GM23338 (cell line): ENCODE data around the gene MAP2K6. TPM values are rescaled to one million over a fixed set of nuclear protein-coding genes. Genes with fewer than 3 reads are reported as not detected.

ENCODE experiments used
- ATAC-seq: fragments of 200-7000 bp; cut with Tn5 transposase; 3 replicates; pipeline ENCODE4 v1.9.1; 2020
- DNase-seq: peaks from one replicate; pipeline ENCODE4 v3.0.0-alpha.2; 2015; ENCODE audit warnings: low spot score
- H2AFZ ChIP-seq: fragments of 200-600 bp; sonication (generic); 2 replicates; pipeline ENCODE4 v1.8.0; 2016; ENCODE audit warnings: antibody characterized with exemption, mild to moderate bottlenecking, moderate library complexity
- H3F3A ChIP-seq: fragments of 200-600 bp; sonication (generic); replicated peaks from 2 replicates; pipeline ENCODE4 v1.8.0; 2017; ENCODE audit warnings: antibody characterized with exemption, mixed run types, low read depth
- H3K27ac ChIP-seq: fragments of 200-600 bp; sonication (generic); 2 replicates; pipeline ENCODE4 v1.6.1; 2016; ENCODE audit warnings: low read depth
- H3K27me3 ChIP-seq: fragments of 200-600 bp; sonication (generic); 2 replicates; pipeline ENCODE4 v1.8.0; 2016; ENCODE audit warnings: mild to moderate bottlenecking, mixed run types, moderate library complexity; ENCODE audit not compliant: insufficient read depth
- H3K36me3 ChIP-seq: fragments of 200-600 bp; sonication (generic); 2 replicates; pipeline ENCODE4 v1.8.0; 2016; ENCODE audit warnings: mild to moderate bottlenecking; ENCODE audit not compliant: insufficient read depth
- H3K4me1 ChIP-seq: fragments of 200-600 bp; sonication (generic); 2 replicates; pipeline ENCODE4 v1.8.0; 2016; ENCODE audit warnings: mild to moderate bottlenecking, moderate library complexity; ENCODE audit not compliant: insufficient read depth
- H3K4me2 ChIP-seq: fragments of 200-600 bp; sonication (generic); 2 replicates; pipeline ENCODE4 v1.7.1; 2017; ENCODE audit warnings: mixed run types
- H3K4me3 ChIP-seq: fragments of 200-600 bp; sonication (generic); 2 replicates; pipeline ENCODE4 v1.6.1; 2016; ENCODE audit warnings: mixed run types
- H3K79me2 ChIP-seq: fragments of 200-600 bp; sonication (generic); replicated peaks from 2 replicates; pipeline ENCODE4 v1.8.0; 2017; ENCODE audit warnings: mild to moderate bottlenecking; ENCODE audit not compliant: insufficient read depth
- H3K9me2 ChIP-seq: fragments of 200-600 bp; sonication (generic); 2 replicates; pipeline ENCODE4 v1.8.0; 2017; ENCODE audit not compliant: insufficient read depth
- H4K20me1 ChIP-seq: fragments of 200-600 bp; sonication (generic); replicated peaks from 2 replicates; pipeline ENCODE4 v1.8.0; 2017; ENCODE audit warnings: mild to moderate bottlenecking; ENCODE audit not compliant: insufficient read depth
- H3K27ac Mint-ChIP-seq: 2 replicates; pipeline ENCODE4 v1.8.0; 2020; ENCODE audit warnings: inconsistent platforms, mild to moderate bottlenecking, moderate library complexity, mixed read lengths
- H3K27me3 Mint-ChIP-seq: 3 replicates; pipeline ENCODE4 v1.8.0; 2022; ENCODE audit warnings: low read depth, mild to moderate bottlenecking, moderate library complexity, mixed read lengths, inconsistent platforms; ENCODE audit not compliant: insufficient read depth, poor library complexity
- H3K36me3 Mint-ChIP-seq: 3 replicates; pipeline ENCODE4 v1.8.0; 2021; ENCODE audit warnings: low read depth, mild to moderate bottlenecking, inconsistent platforms, moderate library complexity, mixed read lengths
- H3K4me1 Mint-ChIP-seq: 3 replicates; pipeline ENCODE4 v1.8.0; 2020; ENCODE audit warnings: mild to moderate bottlenecking, inconsistent platforms, mixed read lengths
- H3K4me3 Mint-ChIP-seq: 3 replicates; pipeline ENCODE4 v1.8.0; 2021; ENCODE audit warnings: moderate library complexity, mild to moderate bottlenecking, inconsistent platforms, mixed read lengths
- H3K9me3 Mint-ChIP-seq: 3 replicates; pipeline ENCODE4 v1.8.0; 2020; ENCODE audit warnings: moderate library complexity, mild to moderate bottlenecking, inconsistent platforms, mixed read lengths
- CTCF ChIP-seq, 2 experiments: fragments of 200-600 bp in 1 of 2; sonication (generic) in 1 of 2; conservative IDR thresholded peaks; 2 replicates each; pipeline versions ENCODE4 v1.5.1 to v1.6.1; 2016 to 2017; ENCODE audit warnings: antibody characterized with exemption in 2 of 2, low read depth in 2 of 2, mild to moderate bottlenecking in 2 of 2, moderate library complexity in 1 of 2
- EZH2 ChIP-seq: fragments of 200-600 bp; sonication (generic); IDR thresholded peaks from one replicate; pipeline ENCODE4 v1.8.0; 2017; ENCODE audit warnings: antibody characterized with exemption, mild to moderate bottlenecking, low read depth; ENCODE audit not compliant: unreplicated experiment
- EZH2phosphoT487 ChIP-seq: fragments of 200-600 bp; sonication (generic); IDR thresholded peaks from one replicate; pipeline ENCODE4 v1.8.1; 2018; ENCODE audit warnings: antibody characterized with exemption; ENCODE audit not compliant: unreplicated experiment
- NANOG ChIP-seq: IDR thresholded peaks from 2 replicates; pipeline ENCODE4 v1.6.1; 2016; ENCODE audit warnings: antibody characterized with exemption, borderline replicate concordance
- POLR2AphosphoS5 ChIP-seq: IDR thresholded peaks from 2 replicates; pipeline ENCODE4 v1.6.1; 2016; ENCODE audit warnings: antibody characterized with exemption, low read depth
- REST ChIP-seq: IDR thresholded peaks from one replicate; pipeline ENCODE4 v1.6.1; 2018; ENCODE audit warnings: antibody characterized with exemption; ENCODE audit not compliant: unreplicated experiment
- ZNF114 ChIP-seq: fragments of 250-450 bp; sonication (Bioruptor Pico); IDR thresholded peaks from 2 replicates; pipeline ENCODE4 v1.5.0; 2020; ENCODE audit warnings: mild to moderate bottlenecking, moderate library complexity
- ZNF462 ChIP-seq: fragments of 250-450 bp; sonication (Bioruptor Pico); IDR thresholded peaks from 2 replicates; pipeline ENCODE4 v1.5.0; 2020; ENCODE audit warnings: mild to moderate bottlenecking, moderate library complexity
- polyA plus RNA-seq: library from polyadenylated mRNA; unstranded; fragments of >200 nt; fragmentation: Nextera tagmentation; extraction: Ambion mirVana; gene quantifications from 2 replicates; pipeline ENCODE4 v1.2.1, GENCODE V29; 2016
- total RNA-seq: library from RNA; depleted of rRNA; stranded (reverse); fragments of >200 nt; shearing (Covaris generic); gene quantifications from 2 replicates; pipeline ENCODE4 v1.2.3, GENCODE V29; 2014
- TF ChIP-seq, protein P1 (sequence below): IDR thresholded peaks from 2 replicates; pipeline ENCODE4 v1.6.1; 2016; ENCODE audit warnings: antibody characterized with exemption

The MAP2K6 gene
- total and polyA plus RNA-seq, 2 experiments from 2014 or later = 26.3 to 31.1 TPM

- peak overlapping the region; percentile 92 for H3K27ac ChIP-seq
Observed at GRCh38 chr17:69448431-69449102, 34.1 kb downstream of the MAP2K6 start.

More at GRCh38 chr17:69448431-69449102, 34.1 kb downstream of the MAP2K6 start:
- Histone ChIP-seq H3F3A (peaks cover 14% of the 10 kb centered on the region), H3K4me2 (peak overlapping the region; percentile 50), H3K4me1 (peaks cover 71% of the 10 kb centered on the region), H3K4me3 (peak overlapping the region; percentile 18), H3K27me3 (no peaks in the 10 kb centered on the region), H3K9me2 (no peaks in the 10 kb centered on the region), H4K20me1 (no peaks in the 10 kb centered on the region), H3K36me3 (no peaks in the 10 kb centered on the region), H3K79me2 (peaks cover 51% of the 10 kb centered on the region), H2AFZ (no peak overlapping the region)
- ATAC-seq = peak; percentile 89
- H3K27ac Mint-ChIP-seq = peak overlapping the region; percentile 95
- peaks cover 9% of the 10 kb centered on the region for H3K27me3 Mint-ChIP-seq
- H3K4me3 Mint-ChIP-seq = peak overlapping the region; percentile 65
- DNase-seq = peak; percentile 97
- peaks cover 69% of the 10 kb centered on the region for H3K4me1 Mint-ChIP-seq
- no peaks in the 10 kb centered on the region; the same call in 2 of the 3 replicates for H3K9me3 Mint-ChIP-seq
- TF ChIP-seq, protein P1, sequence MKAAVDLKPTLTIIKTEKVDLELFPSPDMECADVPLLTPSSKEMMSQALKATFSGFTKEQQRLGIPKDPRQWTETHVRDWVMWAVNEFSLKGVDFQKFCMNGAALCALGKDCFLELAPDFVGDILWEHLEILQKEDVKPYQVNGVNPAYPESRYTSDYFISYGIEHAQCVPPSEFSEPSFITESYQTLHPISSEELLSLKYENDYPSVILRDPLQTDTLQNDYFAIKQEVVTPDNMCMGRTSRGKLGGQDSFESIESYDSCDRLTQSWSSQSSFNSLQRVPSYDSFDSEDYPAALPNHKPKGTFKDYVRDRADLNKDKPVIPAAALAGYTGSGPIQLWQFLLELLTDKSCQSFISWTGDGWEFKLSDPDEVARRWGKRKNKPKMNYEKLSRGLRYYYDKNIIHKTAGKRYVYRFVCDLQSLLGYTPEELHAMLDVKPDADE = peak; percentile 75
- TF ChIP-seq NANOG (peak; percentile 68), CTCF (conservative IDR thresholded peaks at IDR 0.05; ENCODE audit: low read depth in 2 of 2) (no peak), POLR2AphosphoS5 (peak; percentile 22; the same call in 1 of the 2 replicates), EZH2 (no peak), EZH2phosphoT487 (no peak), ZNF114 (no peak), ZNF462 (CRISPR knock-in tag) (peak; percentile 95), REST (no peak)
- no peaks in the 10 kb centered on the region for H3K36me3 Mint-ChIP-seq
